BLaER1 treated with 17β-estradiol and CSF1 and Interleukin-3, amounts not matched to agents 10 nM and 100 nM (cell line): ENCODE results near the gene OAS3.

Experiments used
- H3K27ac ChIP-seq, 11 experiments: shearing (Covaris generic); formaldehyde crosslinking; 2 replicates each; pipeline ENCODE4 v1.8.1; 2022
- H3K27me3 ChIP-seq, 11 experiments: shearing (Covaris generic); formaldehyde crosslinking; 2 replicates each; pipeline ENCODE4 v1.8.1; 2022
- H3K36me3 ChIP-seq, 11 experiments: shearing (Covaris generic); formaldehyde crosslinking; 2 replicates each; pipeline ENCODE4 v1.8.1; 2022
- H3K4me1 ChIP-seq, 10 experiments: shearing (Covaris generic); formaldehyde crosslinking; 2 replicates each; pipeline ENCODE4 v1.8.1; 2022
- H3K4me2 ChIP-seq, 11 experiments: shearing (Covaris generic); formaldehyde crosslinking; 2 replicates each; pipeline ENCODE4 v1.8.1; 2022
- H3K4me3 ChIP-seq, 10 experiments: shearing (Covaris generic); formaldehyde crosslinking; 2 replicates each; pipeline ENCODE4 v1.8.1; 2022
- H3K9ac ChIP-seq, 11 experiments: shearing (Covaris generic); formaldehyde crosslinking; 2 replicates each; pipeline ENCODE4 v1.8.1; 2022
- H3K9me3 ChIP-seq, 11 experiments: shearing (Covaris generic); formaldehyde crosslinking; replicated peaks in 1 of 11; 2 replicates each; pipeline ENCODE4 v1.8.1; 2022
- H4K20me1 ChIP-seq, 11 experiments: shearing (Covaris generic); formaldehyde crosslinking; 2 replicates each; pipeline ENCODE4 v1.8.1; 2022
- Cebpa-rat ChIP-seq, 11 experiments: shearing (Covaris generic); IDR thresholded peaks; 2 replicates each; pipeline ENCODE4 v1.8.1; 2022

Gene OAS3

DNA sequence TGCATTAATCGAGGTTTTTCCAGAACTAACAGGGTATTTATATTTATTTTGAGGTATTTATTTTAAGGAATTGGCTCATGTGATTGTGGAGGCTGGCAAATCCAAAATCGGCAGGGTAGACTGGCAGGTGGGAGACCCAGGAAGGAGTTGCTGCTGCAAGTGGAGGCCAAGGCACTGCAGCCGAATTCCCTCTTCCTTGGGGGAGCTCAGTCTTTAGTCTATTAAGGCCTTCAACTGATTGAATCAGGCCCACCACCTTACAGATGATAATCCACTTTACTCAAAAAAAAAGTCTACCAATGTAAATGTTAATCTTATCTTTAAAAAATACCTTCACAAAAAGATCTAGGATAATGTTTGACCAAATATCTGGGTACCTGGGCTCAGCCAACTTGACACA is 38.9 kb downstream of the OAS3 start:
- Histone ChIP-seq H3K4me3 (no peak overlapping the region), H3K9ac (peak overlapping the region in 2 of 11 experiments; percentile 76 to 80; a peak in 3 of 22 replicates), H3K4me1 (peaks cover 39 to 59% (median 51%) of the 10 kb centered on the region in 10 experiments), H3K36me3 (no peaks in the 10 kb centered on the region), H4K20me1 (no peaks in the 10 kb centered on the region), H3K9me3 (peaks cover 0 to 10% (median 7%) of the 10 kb centered on the region in 11 experiments; a peak in 12 of 22 replicates), H3K4me2 (peak overlapping the region in 10 of 11 experiments; percentile 70 to 94 (median 86); a peak in 19 of 22 replicates), H3K27me3 (no peaks in the 10 kb centered on the region), H3K27ac (peak overlapping the region in 8 of 11 experiments; percentile 80 to 92 (median 86); a peak in 11 of 22 replicates)
- no peak for TF ChIP-seq Cebpa-rat (IDR thresholded peaks at IDR 0.05)

GRCh38 chr12:112977641-112978040 is 39.4 kb downstream of the OAS3 start:
- Histone ChIP-seq H3K27me3 (no peaks in the 10 kb centered on the region), H3K27ac (peak overlapping the region; percentile 55 to 92 (median 82); a peak in 21 of 22 replicates), H3K4me2 (peak overlapping the region; percentile 70 to 94 (median 86)), H4K20me1 (no peaks in the 10 kb centered on the region), H3K4me3 (peak overlapping the region; percentile 51 to 71 (median 62)), H3K36me3 (no peaks in the 10 kb centered on the region), H3K4me1 (peaks cover 38 to 56% (median 47%) of the 10 kb centered on the region in 10 experiments), H3K9ac (peak overlapping the region; percentile 70 to 85 (median 78)), H3K9me3 (peaks cover 0 to 13% (median 12%) of the 10 kb centered on the region in 11 experiments; a peak in 15 of 22 replicates)
- no peak for TF ChIP-seq Cebpa-rat (IDR thresholded peaks at IDR 0.05)

- peak within 1 kb of the TSS; percentile 70 to 94 (median 86) for H3K4me2 ChIP-seq
- H4K20me1 ChIP-seq = no peaks in the 10 kb centered on the region
- peak within 1 kb of the TSS; percentile 55 to 92 (median 82) for H3K27ac ChIP-seq
- peak within 1 kb of the TSS; percentile 70 to 85 (median 78) for H3K9ac ChIP-seq
- peaks cover 1 to 21% (median 15%) of the 10 kb centered on the region in 11 experiments; a peak in 17 of 22 replicates for H3K9me3 ChIP-seq
- peak within 1 kb of the TSS; percentile 51 to 71 (median 62) for H3K4me3 ChIP-seq
- peak in 2 of 11 experiments; percentile 47 to 62; a peak in 2 of 22 replicates for TF ChIP-seq Cebpa-rat (IDR thresholded peaks at IDR 0.05)
- H3K36me3 ChIP-seq = no peaks in the 10 kb centered on the region
- peaks cover 36 to 55% (median 46%) of the 10 kb centered on the region in 10 experiments for H3K4me1 ChIP-seq
- no peaks in the 10 kb centered on the region for H3K27me3 ChIP-seq
Measured at GRCh38 chr12:112978163-112979040, 40.1 kb downstream of the OAS3 start, which contains the start of gene OAS2. TSS of gene OAS2 (plus strand) at chr12:112978519. CDS start at chr12:112978609, 90 bp downstream.

GRCh38 chr12:112979041-112979680 is 40.9 kb downstream of the OAS3 start:
- peak overlapping the region; percentile 51 to 71 (median 62) for H3K4me3 ChIP-seq

DNA sequence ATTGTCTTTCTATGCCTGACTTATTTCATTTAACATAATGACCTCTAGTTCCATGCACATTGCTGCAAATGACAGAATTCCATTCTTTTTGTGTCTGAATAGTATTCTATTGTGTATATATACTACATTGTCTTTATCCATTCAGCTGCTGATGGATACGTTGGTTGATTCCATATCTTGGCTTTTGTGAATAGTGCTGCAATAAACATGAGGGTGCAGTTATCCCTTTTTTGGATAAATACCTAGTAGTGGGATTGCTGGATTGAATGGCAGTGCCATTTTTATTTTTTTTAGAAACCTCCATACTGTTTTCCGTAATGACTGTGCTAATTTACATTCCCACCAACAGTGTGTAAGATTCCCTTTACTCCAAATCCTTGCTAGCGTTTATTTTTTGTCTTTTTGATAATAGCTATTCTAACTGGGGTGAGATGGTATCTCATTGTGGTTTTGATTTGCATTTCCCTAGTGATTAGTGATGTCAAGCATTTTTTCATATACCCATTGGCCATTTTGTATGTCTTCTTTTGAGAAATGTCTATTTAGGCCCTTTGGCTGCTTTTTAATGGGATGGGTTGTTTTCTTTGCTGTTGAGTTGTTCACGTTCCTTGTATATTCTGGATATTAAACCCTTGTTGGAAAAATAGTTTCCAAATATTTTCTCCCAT is 42.4 kb downstream of the OAS3 start:
- peaks cover 23 to 43% (median 33%) of the 10 kb centered on the region in 11 experiments for H3K9me3 ChIP-seq
- TF ChIP-seq Cebpa-rat (IDR thresholded peaks at IDR 0.05) = no peak
- H3K27ac ChIP-seq = no peak overlapping the region
- H3K4me3 ChIP-seq = peak overlapping the region in 2 of 10 experiments; percentile 58; a peak in 3 of 20 replicates
- H3K9ac ChIP-seq = no peak overlapping the region
- peaks cover 0 to 17% (median 0%) of the 10 kb centered on the region in 11 experiments; a peak in 4 of 22 replicates for H3K36me3 ChIP-seq
- H4K20me1 ChIP-seq = no peaks in the 10 kb centered on the region; a peak in 1 of 22 replicates
- peak overlapping the region in 10 of 11 experiments; percentile 0 to 94 (median 19); a peak in 14 of 22 replicates for H3K4me2 ChIP-seq
- H3K27me3 ChIP-seq = no peaks in the 10 kb centered on the region
- peaks cover 28 to 41% (median 33%) of the 10 kb centered on the region in 10 experiments for H3K4me1 ChIP-seq

More at GRCh38 chr12:112979041-112979680, 40.9 kb downstream of the OAS3 start:
- no peak for TF ChIP-seq Cebpa-rat (IDR thresholded peaks at IDR 0.05)
- peaks cover 28 to 48% (median 38%) of the 10 kb centered on the region in 10 experiments for H3K4me1 ChIP-seq
- peaks cover 9 to 28% (median 21%) of the 10 kb centered on the region in 11 experiments; a peak in 21 of 22 replicates for H3K9me3 ChIP-seq
- no peaks in the 10 kb centered on the region for H4K20me1 ChIP-seq
- peaks cover 0 to 6% (median 0%) of the 10 kb centered on the region in 11 experiments; a peak in 2 of 22 replicates for H3K36me3 ChIP-seq
- H3K27ac ChIP-seq = peak overlapping the region; percentile 55 to 92 (median 82)
- H3K9ac ChIP-seq = peak overlapping the region; percentile 70 to 85 (median 78)
- H3K4me2 ChIP-seq = peak overlapping the region; percentile 70 to 94 (median 86)
- no peaks in the 10 kb centered on the region for H3K27me3 ChIP-seq

GRCh38 chr12:112985642-112986290 is 47.5 kb downstream of the OAS3 start:
- Histone ChIP-seq H3K36me3 (peaks cover 0 to 65% (median 13%) of the 10 kb centered on the region in 11 experiments; a peak in 13 of 22 replicates), H3K27me3 (no peaks in the 10 kb centered on the region), H3K4me2 (no peak overlapping the region), H3K9ac (no peak overlapping the region), H3K4me3 (no peak overlapping the region), H3K9me3 (peaks cover 26 to 57% (median 42%) of the 10 kb centered on the region in 11 experiments), H3K4me1 (peaks cover 0 to 11% (median 6%) of the 10 kb centered on the region in 10 experiments; a peak in 12 of 20 replicates), H3K27ac (no peak overlapping the region), H4K20me1 (peaks cover 0 to 11% (median 0%) of the 10 kb centered on the region in 11 experiments; a peak in 3 of 22 replicates)
- TF ChIP-seq Cebpa-rat (IDR thresholded peaks at IDR 0.05) = no peak

- no peak overlapping the region for H3K9ac ChIP-seq
- H4K20me1 ChIP-seq = peaks cover 0 to 16% (median 0%) of the 10 kb centered on the region in 11 experiments; a peak in 3 of 22 replicates
- H3K27ac ChIP-seq = no peak overlapping the region
- H3K4me3 ChIP-seq = no peak overlapping the region
- no peak for TF ChIP-seq Cebpa-rat (IDR thresholded peaks at IDR 0.05)
- no peak overlapping the region for H3K4me2 ChIP-seq
- peaks cover 0 to 9% (median under 1%) of the 10 kb centered on the region in 10 experiments; a peak in 6 of 20 replicates for H3K4me1 ChIP-seq
- peaks cover 26 to 55% (median 41%) of the 10 kb centered on the region in 11 experiments for H3K9me3 ChIP-seq
- peaks cover 0 to 71% (median 13%) of the 10 kb centered on the region in 11 experiments; a peak in 13 of 22 replicates for H3K36me3 ChIP-seq
- no peaks in the 10 kb centered on the region for H3K27me3 ChIP-seq
Measured at GRCh38 chr12:112986291-112986800, 48.1 kb downstream of the OAS3 start.
